ENCODE measurements around the gene SHTN1. TPM values are rescaled to one million over a fixed set of nuclear protein-coding genes. Genes with fewer than 3 reads are reported as not detected.

The SHTN1 gene
- total RNA-seq, 2 experiments from 2014 or later, result 0.08 TPM

GRCh38 chr10:116913695-116914094, 91.3 kb downstream of the SHTN1 start:
- Mint-ChIP-seq H3K9me3 (no peaks in the 10 kb centered on the region), H3K27ac (no peak overlapping the region), H3K36me3 (no peaks in the 10 kb centered on the region), H3K27me3 (peaks cover 14% of the 10 kb centered on the region), H3K4me1 (no peaks in the 10 kb centered on the region), H3K4me3 (no peak overlapping the region)
- DNase-seq, result no peak

- H3K27ac Mint-ChIP-seq, result no peak overlapping the region
- H3K4me3 Mint-ChIP-seq, result no peak overlapping the region
- no peak for DNase-seq
- no peaks in the 10 kb centered on the region for H3K9me3 Mint-ChIP-seq
- H3K4me1 Mint-ChIP-seq, result no peaks in the 10 kb centered on the region
- H3K36me3 Mint-ChIP-seq, result no peaks in the 10 kb centered on the region
- peaks cover 10% of the 10 kb centered on the region for H3K27me3 Mint-ChIP-seq
These were observed 92.8 kb downstream of the SHTN1 start for GRCh38 chr10:116912162-116912561.

GRCh38 chr10:116910910-116911309, 94.1 kb downstream of the SHTN1 start:
- H3K4me3 Mint-ChIP-seq, result no peak overlapping the region
- peaks cover 10% of the 10 kb centered on the region for H3K27me3 Mint-ChIP-seq
- H3K36me3 Mint-ChIP-seq, result no peaks in the 10 kb centered on the region
- no peak for DNase-seq
- H3K4me1 Mint-ChIP-seq, result no peaks in the 10 kb centered on the region
- H3K27ac Mint-ChIP-seq, result no peak overlapping the region
- H3K9me3 Mint-ChIP-seq, result no peaks in the 10 kb centered on the region

- DNase-seq, result no peak
- Mint-ChIP-seq H3K27ac (no peak overlapping the region), H3K4me1 (no peaks in the 10 kb centered on the region), H3K4me3 (no peak overlapping the region), H3K36me3 (no peaks in the 10 kb centered on the region), H3K27me3 (peaks cover 10% of the 10 kb centered on the region), H3K9me3 (no peaks in the 10 kb centered on the region)
These were observed 95.7 kb downstream of the SHTN1 start for GRCh38 chr10:116909307-116909706.

GRCh38 chr10:116907245-116907987, 97.6 kb downstream of the SHTN1 start:
- no peak overlapping the region for H3K4me3 Mint-ChIP-seq
- no peak overlapping the region for H3K27ac Mint-ChIP-seq
- no peaks in the 10 kb centered on the region for H3K36me3 Mint-ChIP-seq
- H3K4me1 Mint-ChIP-seq, result no peaks in the 10 kb centered on the region
- H3K9me3 Mint-ChIP-seq, result no peaks in the 10 kb centered on the region
- DNase-seq, result no peak
- H3K27me3 Mint-ChIP-seq, result peaks cover 22% of the 10 kb centered on the region

GRCh38 chr10:116905845-116906210, 99.2 kb downstream of the SHTN1 start:
- Mint-ChIP-seq H3K27ac (no peak overlapping the region), H3K4me1 (no peaks in the 10 kb centered on the region), H3K27me3 (peaks cover 20% of the 10 kb centered on the region), H3K36me3 (no peaks in the 10 kb centered on the region), H3K9me3 (no peaks in the 10 kb centered on the region), H3K4me3 (no peak overlapping the region)
- no peak for DNase-seq

- DNase-seq, result no peak
- H3K27me3 Mint-ChIP-seq, result peaks cover 16% of the 10 kb centered on the region
- H3K4me1 Mint-ChIP-seq, result no peaks in the 10 kb centered on the region
- H3K9me3 Mint-ChIP-seq, result no peaks in the 10 kb centered on the region
- H3K4me3 Mint-ChIP-seq, result no peak overlapping the region
- no peak overlapping the region for H3K27ac Mint-ChIP-seq
- no peaks in the 10 kb centered on the region for H3K36me3 Mint-ChIP-seq
These were observed 105.4 kb downstream of the SHTN1 start for GRCh38 chr10:116899626-116900025.

- DNase-seq, result no peak
- H3K4me3 Mint-ChIP-seq, result no peak overlapping the region
- H3K4me1 Mint-ChIP-seq, result peaks cover 2% of the 10 kb centered on the region
- peaks cover 34% of the 10 kb centered on the region for H3K27me3 Mint-ChIP-seq
- H3K27ac Mint-ChIP-seq, result no peak overlapping the region
- H3K36me3 Mint-ChIP-seq, result no peaks in the 10 kb centered on the region
- no peaks in the 10 kb centered on the region for H3K9me3 Mint-ChIP-seq
These were observed 111.3 kb downstream of the SHTN1 start for GRCh38 chr10:116893686-116894037.

GRCh38 chr10:116892907-116893685, 111.9 kb downstream of the SHTN1 start:
- Mint-ChIP-seq H3K27ac (no peak overlapping the region), H3K27me3 (peaks cover 38% of the 10 kb centered on the region), H3K4me1 (peaks cover 2% of the 10 kb centered on the region), H3K4me3 (no peak overlapping the region), H3K9me3 (no peaks in the 10 kb centered on the region), H3K36me3 (no peaks in the 10 kb centered on the region)
- no peak for DNase-seq

- no peak overlapping the region for H3K27ac Mint-ChIP-seq
- peaks cover 41% of the 10 kb centered on the region for H3K27me3 Mint-ChIP-seq
- no peaks in the 10 kb centered on the region for H3K9me3 Mint-ChIP-seq
- DNase-seq, result no peak
- no peak overlapping the region for H3K4me3 Mint-ChIP-seq
- H3K4me1 Mint-ChIP-seq, result peaks cover 2% of the 10 kb centered on the region
- H3K36me3 Mint-ChIP-seq, result no peaks in the 10 kb centered on the region
These were observed 113.8 kb downstream of the SHTN1 start for GRCh38 chr10:116891208-116891607.

- Mint-ChIP-seq H3K27me3 (peaks cover 40% of the 10 kb centered on the region), H3K4me3 (no peak overlapping the region), H3K27ac (no peak overlapping the region), H3K4me1 (peaks cover 2% of the 10 kb centered on the region), H3K36me3 (no peaks in the 10 kb centered on the region), H3K9me3 (no peaks in the 10 kb centered on the region)
- no peak for DNase-seq
These were observed 115.9 kb downstream of the SHTN1 start for GRCh38 chr10:116889066-116889465.

GRCh38 chr10:116888380-116889055, 116.5 kb downstream of the SHTN1 start:
- H3K4me1 Mint-ChIP-seq, result peaks cover 2% of the 10 kb centered on the region
- H3K27ac Mint-ChIP-seq, result no peak overlapping the region
- DNase-seq, result no peak
- H3K9me3 Mint-ChIP-seq, result no peaks in the 10 kb centered on the region
- H3K27me3 Mint-ChIP-seq, result peaks cover 36% of the 10 kb centered on the region
- H3K36me3 Mint-ChIP-seq, result no peaks in the 10 kb centered on the region
- H3K4me3 Mint-ChIP-seq, result no peak overlapping the region

GRCh38 chr10:116886772-116887171, 118.2 kb downstream of the SHTN1 start:
- peaks cover 2% of the 10 kb centered on the region for H3K4me1 Mint-ChIP-seq
- H3K27ac Mint-ChIP-seq, result no peak overlapping the region
- peaks cover 33% of the 10 kb centered on the region for H3K27me3 Mint-ChIP-seq
- no peak overlapping the region for H3K4me3 Mint-ChIP-seq
- DNase-seq, result no peak
- H3K36me3 Mint-ChIP-seq, result no peaks in the 10 kb centered on the region
- H3K9me3 Mint-ChIP-seq, result no peaks in the 10 kb centered on the region

GRCh38 chr10:116882639-116883038, 122.3 kb downstream of the SHTN1 start:
- no peak for DNase-seq
- H3K27me3 Mint-ChIP-seq, result peaks cover 22% of the 10 kb centered on the region
- H3K4me3 Mint-ChIP-seq, result no peak overlapping the region
- H3K9me3 Mint-ChIP-seq, result no peaks in the 10 kb centered on the region
- no peaks in the 10 kb centered on the region for H3K36me3 Mint-ChIP-seq
- no peaks in the 10 kb centered on the region for H3K4me1 Mint-ChIP-seq
- no peak overlapping the region for H3K27ac Mint-ChIP-seq

GRCh38 chr10:116880716-116881482, 124.1 kb downstream of the SHTN1 start:
- DNase-seq, result no peak
- Mint-ChIP-seq H3K27me3 (peaks cover 24% of the 10 kb centered on the region), H3K4me1 (no peaks in the 10 kb centered on the region), H3K9me3 (no peaks in the 10 kb centered on the region), H3K4me3 (no peak overlapping the region), H3K27ac (no peak overlapping the region), H3K36me3 (no peaks in the 10 kb centered on the region)
